IMR-90 (cell line): ENCODE results near the gene FDXR.

Source experiments
- CEBPB ChIP-seq: IDR thresholded peaks from 2 replicates; pipeline ENCODE4 v1.6.1; 2012; ENCODE audit warnings: low read depth, low read length, improper control_type of control experiment
- CHD1 ChIP-seq: IDR thresholded peaks from 2 replicates; pipeline ENCODE4 v1.6.1; 2012; ENCODE audit warnings: low read depth, low read length, improper control_type of control experiment
- CTCF ChIP-seq: conservative IDR thresholded peaks from 2 replicates; pipeline ENCODE4 v1.5.1; 2012; ENCODE audit warnings: mild to moderate bottlenecking, low read depth, low read length, improper control_type of control experiment
- FOS ChIP-seq: fragments of 150-350 bp; IDR thresholded peaks from 2 replicates; pipeline ENCODE4 v1.6.1; 2016; ENCODE audit warnings: low read depth, low read length
- MAFK ChIP-seq: IDR thresholded peaks from 2 replicates; pipeline ENCODE4 v1.6.1; 2012; ENCODE audit warnings: low read depth, low read length, improper control_type of control experiment
- MAZ ChIP-seq: IDR thresholded peaks from 2 replicates; pipeline ENCODE4 v1.6.1; 2012; ENCODE audit warnings: low read depth, mild to moderate bottlenecking, low read length, improper control_type of control experiment, moderate library complexity, borderline replicate concordance
- MXI1 ChIP-seq: IDR thresholded peaks from 2 replicates; pipeline ENCODE4 v1.6.1; 2012; ENCODE audit warnings: low read depth, mild to moderate bottlenecking, low read length, moderate library complexity, borderline replicate concordance
- NFE2L2 ChIP-seq: fragments of 150-350 bp; IDR thresholded peaks from 2 replicates; pipeline ENCODE4 v1.6.1; 2016; ENCODE audit warnings: low read depth, mild to moderate bottlenecking, low read length
- POLR2A ChIP-seq: IDR thresholded peaks from 2 replicates; pipeline ENCODE4 v1.6.1; 2012; ENCODE audit warnings: mild to moderate bottlenecking, low read depth, low read length
- RAD21 ChIP-seq: IDR thresholded peaks from 2 replicates; pipeline ENCODE4 v1.6.1; 2012; ENCODE audit warnings: low read length, improper control_type of control experiment
- RCOR1 ChIP-seq: IDR thresholded peaks from 2 replicates; pipeline ENCODE4 v1.6.1; 2012; ENCODE audit warnings: mild to moderate bottlenecking, low read length, improper control_type of control experiment; ENCODE audit not compliant: insufficient replicate concordance
- RFX5 ChIP-seq: IDR thresholded peaks from 2 replicates; pipeline ENCODE4 v1.8.0; 2012; ENCODE audit warnings: low read depth, mild to moderate bottlenecking, low read length, moderate library complexity
- SMC3 ChIP-seq: fragments of 150-350 bp; IDR thresholded peaks from 2 replicates; pipeline ENCODE4 v1.6.1; 2016; ENCODE audit warnings: low read depth, mild to moderate bottlenecking, antibody characterized with exemption, low read length, moderate library complexity
- USF2 ChIP-seq: fragments of 150-350 bp; IDR thresholded peaks from 2 replicates; pipeline ENCODE4 v1.6.1; 2017; ENCODE audit warnings: mild to moderate bottlenecking, antibody characterized with exemption, low read length, low read depth

GRCh38 chr17:74822335-74822938 is 50.4 kb downstream of the FDXR start:
- no peak for TF ChIP-seq CTCF
- no peak for TF ChIP-seq FOS
- no peak for TF ChIP-seq MXI1
- TF ChIP-seq MAFK: no peak
- TF ChIP-seq NFE2L2: no peak
- TF ChIP-seq CEBPB: no peak
- no peak for TF ChIP-seq MAZ
- no peak for TF ChIP-seq RCOR1
- TF ChIP-seq RFX5: no peak
- no peak for TF ChIP-seq SMC3
- TF ChIP-seq POLR2A: no peak
- TF ChIP-seq CHD1: no peak
- TF ChIP-seq RAD21: no peak
- no peak for TF ChIP-seq USF2
